GM19240 (cell line): ENCODE measurements around the gene SCYL1.
"Not testable (repeated sequence)": the region's sequence is repeated elsewhere in the genome, so short reads cannot be mapped to it uniquely, and the experiment has no call there.

Experiments used
- DNase-seq: peaks from one replicate; pipeline ENCODE4 v3.0.0; 2011; ENCODE audit warnings: low spot score; ENCODE audit not compliant: insufficient read length

SCYL1 gene

GRCh38 chr11:65553301-65554001, 28.6 kb downstream of the SCYL1 start:
- no peak for DNase-seq

- no peak for DNase-seq
These were observed 29.4 kb downstream of the SCYL1 start for GRCh38 chr11:65554057-65554818.

- DNase-seq: no peak
These were observed 30.1 kb downstream of the SCYL1 start for GRCh38 chr11:65554842-65555430.

GRCh38 chr11:65555693-65556231, 30.9 kb downstream of the SCYL1 start:
- DNase-seq: no peak

GRCh38 chr11:65556470-65557279, 31.8 kb downstream of the SCYL1 start:
- no peak for DNase-seq

GRCh38 chr11:65557280-65558001, 32.6 kb downstream of the SCYL1 start:
- no peak for DNase-seq

GRCh38 chr11:65558002-65558929, 33.4 kb downstream of the SCYL1 start, which contains the start of gene LTBP3:
TSS of gene LTBP3 (minus strand) at chr11:65558359. CDS start at chr11:65557959, 400 bp downstream.
- no peak for DNase-seq

- no peak for DNase-seq
These were observed 34.1 kb downstream of the SCYL1 start for GRCh38 chr11:65558930-65559509.

- DNase-seq: no peak
These were observed 34.7 kb downstream of the SCYL1 start for GRCh38 chr11:65559535-65559934.

- no peak for DNase-seq
These were observed 35.2 kb downstream of the SCYL1 start for GRCh38 chr11:65559951-65560537.

- no peak for DNase-seq
These were observed 35.9 kb downstream of the SCYL1 start for GRCh38 chr11:65560555-65561418.

- DNase-seq: no peak
These were observed 37.1 kb downstream of the SCYL1 start for GRCh38 chr11:65562020-65562419.

- DNase-seq: no peak
These were observed 37.9 kb downstream of the SCYL1 start for GRCh38 chr11:65562788-65563187.

GRCh38 chr11:65563601-65564000, 38.7 kb downstream of the SCYL1 start:
- no peak for DNase-seq

GRCh38 chr11:65564879-65565559, 40.1 kb downstream of the SCYL1 start:
- not testable (repeated sequence) for DNase-seq

- DNase-seq: no peak
These were observed 41.0 kb downstream of the SCYL1 start for GRCh38 chr11:65565624-65566453.
